ENCODE measurements around the gene CNIH4. TPM values are rescaled to one million over a fixed set of nuclear protein-coding genes. Genes with fewer than 3 reads are reported as not detected.

CNIH4 gene
- total and polyA plus RNA-seq, 2 of the 4 experiments (the other 2 are of a cell fraction) = 29.7 to 73.1 TPM

DNA sequence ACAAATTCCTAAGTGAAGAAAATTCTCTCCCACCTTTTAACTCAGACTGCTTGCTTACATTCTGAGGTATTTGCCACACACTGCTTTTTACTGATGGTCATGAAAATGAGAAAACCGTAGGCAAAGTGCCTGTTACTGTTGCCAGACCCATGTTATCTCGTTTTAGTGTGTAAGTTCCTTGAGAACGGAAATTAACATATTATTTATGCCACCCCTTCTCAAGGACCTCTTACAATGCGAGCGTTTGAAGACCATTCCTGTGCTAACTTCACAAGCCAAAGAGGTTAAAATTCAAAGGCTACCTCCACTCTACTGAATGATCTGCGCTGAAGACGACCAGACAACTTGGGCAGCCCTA lies 27.2 kb upstream of the CNIH4 start:
- Histone ChIP-seq H4K91ac (ENCODE audit: insufficient read depth, low read depth, low read length) (0 out of 2 replicates have a peak overlapping the region, but pooled peaks have one; percentile 69), H3K18ac (ENCODE audit: low read depth, low read length) (no peak overlapping the region), H3K27me3 (ENCODE audit: control insufficient read depth, insufficient read depth, low read length) (no peaks in the 10 kb centered on the region), H4K20me1 (ENCODE audit: insufficient read depth, low read length) (no peaks in the 10 kb centered on the region; the same call in 1 of the 2 replicates), H2BK120ac (ENCODE audit: low read depth, low read length) (peak overlapping the region; percentile 98; the same call in 1 of the 2 replicates), H2BK15ac (ENCODE audit: low read depth, low read length) (no peak overlapping the region), H3K4ac (ENCODE audit: low read depth, low read length) (peak overlapping the region; percentile 81), H3K79me1 (ENCODE audit: low read depth in 1 of 2, low read length in 2 of 2) (peaks cover 14 to 30% of the 10 kb centered on the region in 2 experiments), H2AK5ac (ENCODE audit: low read depth, low read length) (peak overlapping the region; percentile 75; the same call in 1 of the 2 replicates), H2BK5ac (ENCODE audit: low read depth, low read length, poor library complexity, severe bottlenecking) (no peak overlapping the region), H3K4me1 (ENCODE audit: control insufficient read depth, insufficient read depth, low read length) (no peaks in the 10 kb centered on the region; the same call in 1 of the 2 replicates), H3K56ac (ENCODE audit: extremely low read depth, insufficient read depth, low read length) (peak overlapping the region; percentile 97; the same call in 1 of the 2 replicates), H3K23ac (ENCODE audit: low read depth, low read length) (peak overlapping the region; percentile 66; the same call in 1 of the 2 replicates), H3K14ac (replicated peaks; ENCODE audit: low read depth, low read length) (peak overlapping the region; percentile 66), H3K4me3 (ENCODE audit: insufficient read depth, low read depth, low read length) (peak overlapping the region; percentile 70), H3K4me2 (ENCODE audit: low read depth, low read length) (peak overlapping the region; percentile 71), H3K9ac (ENCODE audit: low read depth, low read length) (peak overlapping the region; percentile 88), H3K36me3 (ENCODE audit: control insufficient read depth, insufficient read depth, low read length) (no peaks in the 10 kb centered on the region), H4K5ac (ENCODE audit: low read depth, low read length) (peak overlapping the region; percentile 24), H3K27ac (ENCODE audit: insufficient read depth, low read length) (peak overlapping the region; percentile 95), H2AK9ac (replicated peaks; ENCODE audit: low read depth, low read length, poor library complexity) (peak overlapping the region; percentile 81), H3K9me1 (ENCODE audit: insufficient read depth, low read length) (no peaks in the 10 kb centered on the region), H3K9me3 (ENCODE audit: control insufficient read depth, insufficient read depth, low read length) (no peaks in the 10 kb centered on the region), H2BK20ac (ENCODE audit: low read depth, low read length) (no peak overlapping the region), H2AFZ (replicated peaks; ENCODE audit: low read length, poor library complexity) (peak overlapping the region; percentile 97), H4K8ac (ENCODE audit: low read depth in 2 of 2, low read length in 2 of 2) (peak overlapping the region; percentile 83 to 94)
- ATAC-seq (ENCODE audit: low read depth) (no peak), DNase-seq (peak; percentile 0)
- no TSS peak for BruUV-seq (replicated peaks)
- intact Hi-C loops (cut with micrococcal nuclease) (no loop called here), in situ Hi-C loops (cut with MboI; ENCODE audit: low sequenced_read_pairs) (loop anchor here (5.0 kb wide), 1 partner anchor 217 kb away; the partner anchor contains the start of gene FBXO28), dilution Hi-C loops (cut with HindIII; ENCODE audit: low sequenced_read_pairs, unreplicated experiment) (no loop called here)
- no CpG with 5 or more reads among the region's 7 CpGs for WGBS, 2 experiments (ENCODE audit: extremely low coverage in 2 of 2, insufficient read length in 1 of 2)
- TF ChIP-seq RCOR1 (IDR thresholded peaks at IDR 0.05; ENCODE audit: insufficient replicate concordance, low read length) = no peak
- no peak for TF ChIP-seq RFX5 (IDR thresholded peaks at IDR 0.05; ENCODE audit: low read depth, low read length)
- TF ChIP-seq CHD1 (IDR thresholded peaks at IDR 0.05; ENCODE audit: low read depth, low read length) = no peak
- no peak for TF ChIP-seq MXI1 (IDR thresholded peaks at IDR 0.05; ENCODE audit: borderline replicate concordance, low read depth, low read length)
- TF ChIP-seq BHLHE40 (IDR thresholded peaks at IDR 0.05; ENCODE audit: low read depth, low read length) = no peak
- TF ChIP-seq MAZ (IDR thresholded peaks at IDR 0.05; ENCODE audit: borderline replicate concordance, low read depth, low read length) = no peak
- no peak for TF ChIP-seq NFE2L2 (IDR thresholded peaks at IDR 0.05; ENCODE audit: low read depth, low read length)
- TF ChIP-seq FOS (IDR thresholded peaks at IDR 0.05; ENCODE audit: low read depth, low read length) = no peak
- TF ChIP-seq, protein P1, sequence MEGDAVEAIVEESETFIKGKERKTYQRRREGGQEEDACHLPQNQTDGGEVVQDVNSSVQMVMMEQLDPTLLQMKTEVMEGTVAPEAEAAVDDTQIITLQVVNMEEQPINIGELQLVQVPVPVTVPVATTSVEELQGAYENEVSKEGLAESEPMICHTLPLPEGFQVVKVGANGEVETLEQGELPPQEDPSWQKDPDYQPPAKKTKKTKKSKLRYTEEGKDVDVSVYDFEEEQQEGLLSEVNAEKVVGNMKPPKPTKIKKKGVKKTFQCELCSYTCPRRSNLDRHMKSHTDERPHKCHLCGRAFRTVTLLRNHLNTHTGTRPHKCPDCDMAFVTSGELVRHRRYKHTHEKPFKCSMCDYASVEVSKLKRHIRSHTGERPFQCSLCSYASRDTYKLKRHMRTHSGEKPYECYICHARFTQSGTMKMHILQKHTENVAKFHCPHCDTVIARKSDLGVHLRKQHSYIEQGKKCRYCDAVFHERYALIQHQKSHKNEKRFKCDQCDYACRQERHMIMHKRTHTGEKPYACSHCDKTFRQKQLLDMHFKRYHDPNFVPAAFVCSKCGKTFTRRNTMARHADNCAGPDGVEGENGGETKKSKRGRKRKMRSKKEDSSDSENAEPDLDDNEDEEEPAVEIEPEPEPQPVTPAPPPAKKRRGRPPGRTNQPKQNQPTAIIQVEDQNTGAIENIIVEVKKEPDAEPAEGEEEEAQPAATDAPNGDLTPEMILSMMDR (conservative IDR thresholded peaks at IDR 0.05; ENCODE audit: low read depth, low read length) = no peak
- no peak for TF ChIP-seq USF2 (IDR thresholded peaks at IDR 0.05; ENCODE audit: low read depth, low read length)
- no peak for TF ChIP-seq SMC3 (IDR thresholded peaks at IDR 0.05; ENCODE audit: low read depth, low read length)
- no peak for TF ChIP-seq POLR2A (IDR thresholded peaks at IDR 0.05; ENCODE audit: low read depth, low read length)
- TF ChIP-seq CEBPB (IDR thresholded peaks at IDR 0.05; ENCODE audit: low read depth, low read length) = no peak
- no peak for TF ChIP-seq RAD21 (IDR thresholded peaks at IDR 0.05; ENCODE audit: low read length)
- TF ChIP-seq, protein P2, sequence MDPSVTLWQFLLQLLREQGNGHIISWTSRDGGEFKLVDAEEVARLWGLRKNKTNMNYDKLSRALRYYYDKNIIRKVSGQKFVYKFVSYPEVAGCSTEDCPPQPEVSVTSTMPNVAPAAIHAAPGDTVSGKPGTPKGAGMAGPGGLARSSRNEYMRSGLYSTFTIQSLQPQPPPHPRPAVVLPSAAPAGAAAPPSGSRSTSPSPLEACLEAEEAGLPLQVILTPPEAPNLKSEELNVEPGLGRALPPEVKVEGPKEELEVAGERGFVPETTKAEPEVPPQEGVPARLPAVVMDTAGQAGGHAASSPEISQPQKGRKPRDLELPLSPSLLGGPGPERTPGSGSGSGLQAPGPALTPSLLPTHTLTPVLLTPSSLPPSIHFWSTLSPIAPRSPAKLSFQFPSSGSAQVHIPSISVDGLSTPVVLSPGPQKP (IDR thresholded peaks at IDR 0.05; ENCODE audit: borderline replicate concordance, low read depth, low read length) = no peak
- no peak for TF ChIP-seq MAFK (IDR thresholded peaks at IDR 0.05; ENCODE audit: low read depth, low read length)
- ChIA-PET POLR2A (ENCODE audit: unreplicated experiment) (no interaction called here), CTCF (interaction anchor here (1.1 kb wide), 1 partner anchor 139 kb away, joined by 3 read pairs; no protein-coding TSS in a partner anchor)
